Peyer's patch (tissue), 4 donors: Measurements from ENCODE around the gene NVL. TPM values are rescaled to one million over a fixed set of nuclear protein-coding genes. Genes with fewer than 3 reads are reported as not detected.

Experiments
- DNase-seq, 3 donors: peaks; one replicate each; pipeline ENCODE4 v3.0.0-alpha.2; 2017 to 2019
- H3K27ac ChIP-seq, 4 donors: fragments of 200-600 bp; sonication (generic); one replicate each; pipeline ENCODE4 v1.5.1; 2016 to 2019
- H3K27me3 ChIP-seq, 2 donors: fragments of 200-600 bp; sonication (generic); one replicate each; pipeline ENCODE4 v1.5.1; 2019
- H3K36me3 ChIP-seq, 3 donors: fragments of 200-600 bp; sonication (generic); one replicate each; pipeline ENCODE4 v1.5.1; 2016 to 2019
- H3K4me1 ChIP-seq, 4 donors: fragments of 200-600 bp; sonication (generic); one replicate each; pipeline ENCODE4 v1.5.1; 2016 to 2019
- H3K4me3 ChIP-seq, 4 donors: fragments of 200-600 bp; sonication (generic); 1 replicate in 3 of 4; 2 replicates in 1 of 4; pipeline ENCODE4 v1.5.1; 2016 to 2019; ENCODE audit warnings: mild to moderate bottlenecking in 1 of 4
- H3K9me3 ChIP-seq, 4 donors: fragments of 200-600 bp; sonication (generic); one replicate each; pipeline ENCODE4 v1.5.1; 2016 to 2019; ENCODE audit warnings: mild to moderate bottlenecking in 1 of 4
- CTCF ChIP-seq, 6 experiments: fragments of 450-650 bp in 4 of 6; fragments of 200-600 bp in 2 of 6; sonication (generic) in 1 of 6; IDR thresholded peaks; one replicate each; pipeline ENCODE4 v1.5.1; 2017 to 2019; ENCODE audit warnings: antibody characterized with exemption in 6 of 6, mild to moderate bottlenecking in 3 of 6, moderate library complexity in 1 of 6
- POLR2A ChIP-seq, 2 donors: fragments of 450-650 bp; IDR thresholded peaks; one replicate each; pipeline ENCODE4 v1.5.1; 2017; ENCODE audit warnings: antibody characterized with exemption in 2 of 2, mild to moderate bottlenecking in 2 of 2, moderate library complexity in 2 of 2
- total RNA-seq, 4 donors: library from RNA; depleted of rRNA; stranded (reverse); fragments of >200 nt; gene quantifications; one replicate each; pipeline ENCODE4 v1.1.0, GENCODE V29; 2016

The NVL gene
- total RNA-seq, 4 donors from 2014 or later, result 26.6 to 96.6 (median 38.3) TPM

DNA sequence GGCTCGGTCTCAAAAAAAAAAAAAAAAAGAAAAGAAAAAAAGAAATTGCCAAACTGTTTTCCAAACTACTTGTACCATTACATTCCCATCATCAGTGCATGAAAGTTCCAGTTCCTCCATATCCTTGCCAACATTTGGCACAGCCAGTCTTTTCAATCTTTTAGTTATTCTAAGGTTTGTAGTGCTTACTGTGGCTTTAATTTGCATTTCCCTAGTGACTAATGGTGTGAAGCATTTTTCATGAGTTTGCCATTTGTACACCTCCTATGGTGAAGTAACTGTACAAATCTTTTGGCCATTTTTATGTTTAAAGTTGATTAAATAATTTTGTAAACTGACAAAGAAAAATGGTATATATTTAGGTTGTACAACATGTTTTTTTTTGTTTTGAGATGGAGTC, 76.3 kb downstream of the NVL start:
- Histone ChIP-seq H3K27me3 (no peaks in the 10 kb centered on the region), H3K4me1 (no peaks in the 10 kb centered on the region), H3K9me3 (no peaks in the 10 kb centered on the region), H3K4me3 (no peak overlapping the region), H3K36me3 (peaks cover 0 to 19% (median 0%) of the 10 kb centered on the region in 3 donors), H3K27ac (no peak overlapping the region)
- no peak for DNase-seq
- no peak for TF ChIP-seq POLR2A (IDR thresholded peaks at IDR 0.05)
- TF ChIP-seq CTCF (IDR thresholded peaks at IDR 0.05), result no peak

- no peaks in the 10 kb centered on the region for H3K27me3 ChIP-seq
- no peak for TF ChIP-seq CTCF (IDR thresholded peaks at IDR 0.05)
- no peak for TF ChIP-seq POLR2A (IDR thresholded peaks at IDR 0.05)
- peaks cover 0 to 31% (median 0%) of the 10 kb centered on the region in 3 donors for H3K36me3 ChIP-seq
Measured at GRCh38 chr1:224252479-224252878, 77.5 kb downstream of the NVL start.

DNA sequence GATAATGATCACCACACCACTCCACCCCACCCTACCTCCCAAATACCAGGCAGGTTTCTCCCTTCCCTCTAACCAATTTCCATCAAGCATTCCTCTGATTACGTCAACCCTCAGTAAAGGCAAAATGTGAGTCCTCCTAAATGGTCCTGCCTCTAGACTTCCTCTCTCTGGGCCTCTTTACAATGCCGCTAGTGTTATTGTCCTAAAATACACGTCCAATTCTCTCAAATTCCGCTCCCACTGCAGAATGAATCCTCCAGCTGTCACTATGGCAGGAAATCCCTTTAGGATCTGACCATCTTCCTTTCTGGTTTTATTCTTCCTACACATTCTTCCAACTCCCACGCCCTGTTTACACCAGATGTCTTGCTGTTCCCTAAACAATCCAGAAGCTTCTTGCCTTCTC, 78.2 kb downstream of the NVL start:
- Histone ChIP-seq H3K27me3 (no peaks in the 10 kb centered on the region), H3K36me3 (peaks cover 0 to 37% (median 0%) of the 10 kb centered on the region in 3 donors), H3K27ac (no peak overlapping the region)

More at GRCh38 chr1:224252479-224252878, 77.5 kb downstream of the NVL start:
- no peaks in the 10 kb centered on the region for H3K4me1 ChIP-seq
- no peaks in the 10 kb centered on the region for H3K9me3 ChIP-seq
- no peak overlapping the region for H3K27ac ChIP-seq
- no peak overlapping the region for H3K4me3 ChIP-seq
- DNase-seq, result no peak

DNA sequence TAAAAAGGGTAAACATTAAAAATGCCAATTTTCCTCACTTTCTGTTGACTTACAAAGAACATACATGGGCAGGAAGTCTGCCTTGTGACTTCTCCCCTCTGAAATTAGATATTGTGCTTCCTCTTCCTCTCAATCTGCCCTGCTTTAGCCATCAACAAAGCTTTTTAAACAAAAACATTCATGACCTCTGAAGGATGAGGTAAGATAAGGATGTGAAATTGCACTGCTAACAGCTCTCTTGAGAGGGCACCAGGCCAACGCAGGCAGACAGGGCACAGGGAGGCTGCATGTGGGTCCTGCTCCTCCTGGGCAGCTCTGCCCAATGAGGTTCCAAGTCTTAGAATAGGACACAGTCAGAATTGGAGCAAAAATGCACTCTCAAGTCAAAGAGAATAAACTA, 84.8 kb downstream of the NVL start:
- Histone ChIP-seq H3K27me3 (no peaks in the 10 kb centered on the region), H3K9me3 (no peaks in the 10 kb centered on the region), H3K4me1 (peaks cover 0 to 3% (median 0%) of the 10 kb centered on the region in 4 donors), H3K27ac (peak overlapping the region; percentile 32 to 72 (median 66)), H3K4me3 (no peak overlapping the region), H3K36me3 (peaks cover 0 to 39% (median 0%) of the 10 kb centered on the region in 3 donors)
- peak in 2 of 3 donors; percentile 65 to 81 for DNase-seq
- no peak for TF ChIP-seq POLR2A (IDR thresholded peaks at IDR 0.05)
- TF ChIP-seq CTCF (IDR thresholded peaks at IDR 0.05), result no peak

More for the DNA sequence above, 78.2 kb downstream of the NVL start:
- DNase-seq, result no peak
- H3K4me1 ChIP-seq, result no peaks in the 10 kb centered on the region
- no peaks in the 10 kb centered on the region for H3K9me3 ChIP-seq
- TF ChIP-seq CTCF (IDR thresholded peaks at IDR 0.05), result no peak
- no peak for TF ChIP-seq POLR2A (IDR thresholded peaks at IDR 0.05)
- no peak overlapping the region for H3K4me3 ChIP-seq

- Histone ChIP-seq H3K27me3 (no peaks in the 10 kb centered on the region), H3K4me1 (no peaks in the 10 kb centered on the region), H3K27ac (no peak overlapping the region), H3K4me3 (no peak overlapping the region), H3K36me3 (peaks cover 0 to 45% (median 0%) of the 10 kb centered on the region in 3 donors), H3K9me3 (no peaks in the 10 kb centered on the region)
- TF ChIP-seq POLR2A (IDR thresholded peaks at IDR 0.05), result no peak
- no peak for TF ChIP-seq CTCF (IDR thresholded peaks at IDR 0.05)
- no peak for DNase-seq
Measured at GRCh38 chr1:224238756-224239155, 91.2 kb downstream of the NVL start.

DNA sequence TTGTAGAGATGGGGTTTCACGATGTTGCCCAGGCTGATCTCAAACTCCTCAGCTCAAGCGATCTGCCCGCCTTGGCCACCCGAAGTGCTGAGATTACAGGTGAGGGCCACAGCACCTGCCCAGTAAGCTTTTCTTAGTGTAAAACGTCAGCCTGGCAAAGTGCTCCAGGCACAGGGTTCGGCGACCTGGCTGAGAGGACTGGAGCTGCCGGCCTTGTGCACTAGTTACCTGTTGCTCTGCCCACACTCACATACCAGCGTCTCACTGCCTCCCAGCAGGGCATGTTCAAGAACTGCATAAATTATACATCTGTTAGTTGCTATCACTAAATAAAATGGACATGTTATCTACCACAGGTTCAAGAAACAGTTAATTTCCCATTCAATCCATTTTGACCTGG, 91.8 kb downstream of the NVL start:
- Histone ChIP-seq H3K4me3 (no peak overlapping the region), H3K4me1 (no peaks in the 10 kb centered on the region), H3K27ac (no peak overlapping the region), H3K36me3 (peaks cover 0 to 45% (median 0%) of the 10 kb centered on the region in 3 donors), H3K9me3 (no peaks in the 10 kb centered on the region), H3K27me3 (no peaks in the 10 kb centered on the region)
- DNase-seq, result no peak
- TF ChIP-seq POLR2A (IDR thresholded peaks at IDR 0.05) (no peak), CTCF (IDR thresholded peaks at IDR 0.05) (no peak)
